ENCODE measurements around the gene TECR.
"Not testable (repeated sequence)": the region's sequence is repeated elsewhere in the genome, so short reads cannot be mapped to it uniquely, and the experiment has no call there.

The TECR gene

DNA sequence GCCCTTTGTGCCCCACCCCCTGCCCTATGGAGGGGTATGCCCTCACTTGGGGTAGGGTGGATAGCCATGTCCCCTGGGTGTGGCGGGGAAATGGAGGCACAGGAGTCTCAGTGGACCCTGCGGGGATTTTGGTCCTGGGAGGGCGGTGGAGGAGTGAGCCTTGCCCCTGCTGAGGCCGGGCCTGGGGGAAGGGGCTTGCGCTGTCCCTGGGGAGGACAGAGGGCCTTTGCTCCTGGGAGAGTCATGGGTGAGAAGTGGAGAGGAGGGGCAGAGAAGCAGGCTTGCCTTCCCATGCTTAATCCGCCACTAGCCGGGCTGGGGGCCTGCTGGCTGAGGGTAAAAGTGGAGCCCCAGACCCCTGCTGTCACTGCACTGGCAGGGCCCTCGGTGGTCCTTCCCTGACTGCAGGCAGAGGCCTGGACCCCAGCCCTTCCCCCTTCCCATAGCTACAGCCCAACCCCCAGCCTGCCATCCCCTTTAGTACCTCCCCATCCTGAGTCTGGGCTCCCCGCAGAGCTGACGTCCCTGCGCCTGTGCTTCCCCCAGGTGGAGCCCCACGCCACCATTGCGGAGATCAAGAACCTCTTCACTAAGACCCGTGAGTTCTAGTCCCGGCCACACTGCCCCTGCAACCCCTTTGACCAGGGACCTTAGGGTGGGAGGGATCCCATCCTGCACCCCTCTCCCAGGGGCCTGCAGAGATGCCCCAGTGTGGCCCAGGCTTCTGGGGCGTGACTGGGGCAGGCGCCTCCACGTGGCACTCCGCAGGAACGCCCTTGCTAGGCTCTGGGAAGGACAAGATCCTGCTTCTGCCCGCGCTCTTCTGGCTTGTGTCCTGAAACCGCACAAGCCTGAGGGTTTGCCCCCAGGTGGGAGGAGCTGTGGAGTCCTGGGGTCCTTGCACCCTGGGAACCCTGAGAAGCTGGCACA, 33.5 kb downstream of the TECR start:
- DNase-seq = no peak

DNA sequence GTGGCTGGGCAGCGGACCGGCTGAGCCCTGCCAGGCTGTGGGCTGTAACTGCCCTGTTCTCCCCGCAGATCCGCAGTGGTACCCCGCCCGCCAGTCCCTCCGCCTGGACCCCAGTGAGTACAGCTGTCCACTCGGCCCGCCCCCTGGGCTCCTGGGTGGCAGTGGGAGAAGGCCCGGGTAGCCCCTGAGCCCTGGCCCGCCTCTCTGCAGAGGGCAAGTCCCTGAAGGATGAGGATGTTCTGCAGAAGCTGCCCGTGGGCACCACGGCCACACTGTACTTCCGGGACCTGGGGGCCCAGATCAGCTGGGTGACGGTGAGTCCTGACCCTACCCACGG, 34.2 kb downstream of the TECR start:
- DNase-seq = no peak

DNA sequence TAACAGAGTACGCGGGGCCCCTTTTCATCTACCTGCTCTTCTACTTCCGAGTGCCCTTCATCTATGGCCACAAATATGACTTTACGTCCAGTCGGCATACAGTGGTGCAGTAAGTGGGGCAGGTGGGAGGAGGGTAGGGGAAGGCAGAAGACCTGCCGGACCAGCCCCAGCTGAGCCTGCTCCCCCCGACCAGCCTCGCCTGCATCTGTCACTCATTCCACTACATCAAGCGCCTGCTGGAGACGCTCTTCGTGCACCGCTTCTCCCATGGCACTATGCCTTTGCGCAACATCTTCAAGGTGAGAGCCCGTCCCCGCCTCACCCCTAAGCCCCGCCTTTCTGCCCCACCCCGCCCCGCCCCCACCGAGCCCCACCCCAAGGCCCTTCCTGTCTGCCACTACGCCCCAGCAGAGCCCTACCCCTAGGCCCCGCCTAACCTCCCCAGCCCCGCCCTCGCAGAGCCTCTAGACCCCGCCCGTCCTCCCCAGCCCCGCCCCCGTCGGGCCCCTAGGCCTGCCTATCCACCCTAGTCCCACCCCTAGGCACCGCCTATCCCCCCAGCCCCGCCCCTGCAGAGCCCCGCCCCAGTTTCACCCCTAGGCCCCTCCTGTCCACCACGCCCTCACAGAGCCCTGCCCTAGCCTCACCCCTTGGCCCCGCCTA, 34.7 kb downstream of the TECR start:
- DNase-seq = peak; percentile 31

DNA sequence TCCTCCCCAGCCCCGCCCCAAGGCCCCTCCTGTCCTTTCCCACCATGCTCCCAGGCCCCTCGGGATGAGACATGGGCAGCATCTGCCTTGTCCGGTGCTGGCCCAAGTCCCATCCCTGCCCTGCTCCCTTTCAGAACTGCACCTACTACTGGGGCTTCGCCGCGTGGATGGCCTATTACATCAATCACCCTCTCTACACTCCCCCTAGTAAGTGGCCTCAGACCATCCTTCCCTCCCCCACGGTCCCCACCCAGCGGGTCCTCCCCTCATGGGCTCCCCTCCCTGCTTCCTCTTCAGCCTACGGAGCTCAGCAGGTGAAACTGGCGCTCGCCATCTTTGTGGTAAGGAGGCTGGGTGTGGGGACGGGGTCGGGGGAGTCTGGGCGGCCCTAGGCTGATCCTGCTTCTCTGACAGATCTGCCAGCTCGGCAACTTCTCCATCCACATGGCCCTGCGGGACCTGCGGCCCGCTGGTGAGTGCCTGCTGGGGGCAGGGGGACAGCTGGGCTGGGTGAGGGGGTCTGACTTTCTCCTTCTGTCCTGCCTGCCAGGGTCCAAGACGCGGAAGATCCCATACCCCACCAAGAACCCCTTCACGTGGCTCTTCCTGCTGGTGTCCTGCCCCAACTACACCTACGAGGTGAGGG, 35.4 kb downstream of the TECR start:
- DNase-seq = not testable (repeated sequence)

DNA sequence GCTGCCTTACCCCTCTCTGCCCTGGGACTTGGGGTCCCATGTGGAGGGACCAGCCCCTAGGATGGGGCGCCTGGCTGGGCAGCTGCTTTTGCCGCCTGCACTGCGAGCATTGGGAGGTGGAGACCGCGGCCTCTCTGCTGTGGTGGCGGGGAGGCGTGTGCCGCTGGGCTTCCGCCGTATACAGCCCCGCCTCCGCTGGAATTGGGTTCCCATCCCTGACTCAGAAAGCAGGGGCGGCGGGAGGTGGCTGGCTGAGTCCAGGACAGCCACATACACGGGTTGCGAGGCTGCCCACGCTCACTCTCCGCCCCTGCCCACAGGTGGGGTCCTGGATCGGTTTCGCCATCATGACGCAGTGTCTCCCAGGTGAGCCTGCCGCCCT, 35.9 kb downstream of the TECR start:
- DNase-seq = no peak

DNA sequence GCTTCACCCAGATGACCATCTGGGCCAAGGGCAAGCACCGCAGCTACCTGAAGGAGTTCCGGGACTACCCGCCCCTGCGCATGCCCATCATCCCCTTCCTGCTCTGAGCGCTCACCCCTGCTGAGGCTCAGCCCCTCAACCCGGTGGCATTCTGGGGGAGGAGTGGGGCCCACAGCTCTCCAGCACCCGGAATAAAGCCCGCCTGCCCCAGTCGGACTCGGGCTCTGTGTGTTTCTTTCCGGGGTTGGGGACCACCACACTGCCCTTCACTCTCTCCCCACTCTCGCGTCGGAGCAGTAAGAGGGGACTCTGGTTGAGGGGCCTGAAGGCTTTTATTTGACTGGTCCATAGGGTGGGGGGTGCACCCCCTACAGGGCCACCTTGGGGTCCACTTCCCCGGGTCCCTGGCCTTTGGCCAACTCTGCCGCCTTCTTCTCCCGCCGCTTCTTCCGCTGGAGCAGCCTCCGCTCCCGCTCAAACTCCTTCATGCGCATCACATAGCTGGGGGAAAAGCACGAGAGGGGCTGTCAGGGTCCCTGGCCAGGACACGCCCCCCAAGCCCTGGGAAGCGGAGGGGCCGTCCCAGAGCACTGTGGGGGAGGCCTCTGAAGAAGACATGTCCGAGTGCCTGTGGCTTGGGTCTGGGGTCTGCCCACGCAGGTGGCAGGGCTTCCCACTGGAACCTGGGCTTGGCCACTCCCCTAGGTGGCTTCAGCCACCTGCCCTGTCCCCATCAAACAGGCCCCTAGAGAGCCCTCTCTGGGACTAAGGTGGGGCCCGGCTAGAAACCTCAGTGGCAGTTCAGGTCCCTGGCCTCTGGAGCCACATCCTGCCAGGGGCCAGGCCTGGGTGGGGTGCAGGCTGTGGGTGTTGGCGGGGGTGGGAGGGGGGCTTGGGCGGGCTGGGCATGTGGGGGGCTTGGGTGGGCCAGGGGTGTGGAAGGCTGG, 36.6 kb downstream of the TECR start:
- no peak for DNase-seq

DNA sequence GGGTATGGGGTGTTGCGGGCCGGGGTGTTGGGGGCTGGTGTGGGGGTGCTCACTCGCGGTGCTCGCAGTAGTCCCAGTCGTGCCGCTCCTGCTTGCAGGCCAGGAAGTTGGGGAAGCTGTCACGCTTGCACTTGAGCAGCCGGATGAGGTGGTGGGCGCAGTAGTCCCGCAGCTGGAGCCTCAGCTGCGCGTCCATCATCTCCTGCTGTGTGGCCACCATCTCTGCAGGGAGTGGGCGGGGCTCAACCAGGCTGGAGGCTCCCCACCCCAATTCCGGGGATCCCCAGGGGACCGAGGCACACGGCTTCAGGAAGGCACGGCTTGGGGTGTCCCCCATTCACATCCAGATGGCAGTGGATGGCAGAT, 37.3 kb downstream of the TECR start:
- DNase-seq = no peak

DNA sequence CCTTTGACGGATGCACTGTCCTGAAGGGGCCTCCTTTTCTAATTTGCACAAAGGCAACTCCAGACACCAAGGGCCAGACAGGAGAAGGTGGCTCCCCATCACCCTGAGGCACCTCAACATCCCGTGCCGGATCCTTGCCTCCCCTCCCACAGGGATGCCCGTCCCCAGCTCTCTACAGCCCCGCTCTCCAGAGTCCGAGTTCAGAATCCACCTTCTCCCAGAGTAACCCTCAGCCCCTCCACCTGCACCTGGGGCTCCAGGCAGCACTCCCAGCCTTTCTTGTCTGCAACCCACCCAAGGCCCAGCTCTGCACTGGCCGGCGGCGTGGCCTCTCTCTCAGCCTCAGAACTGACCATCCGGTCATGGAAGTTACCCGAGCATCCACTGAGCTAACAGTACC, 37.7 kb downstream of the TECR start:
- no peak for DNase-seq

DNA sequence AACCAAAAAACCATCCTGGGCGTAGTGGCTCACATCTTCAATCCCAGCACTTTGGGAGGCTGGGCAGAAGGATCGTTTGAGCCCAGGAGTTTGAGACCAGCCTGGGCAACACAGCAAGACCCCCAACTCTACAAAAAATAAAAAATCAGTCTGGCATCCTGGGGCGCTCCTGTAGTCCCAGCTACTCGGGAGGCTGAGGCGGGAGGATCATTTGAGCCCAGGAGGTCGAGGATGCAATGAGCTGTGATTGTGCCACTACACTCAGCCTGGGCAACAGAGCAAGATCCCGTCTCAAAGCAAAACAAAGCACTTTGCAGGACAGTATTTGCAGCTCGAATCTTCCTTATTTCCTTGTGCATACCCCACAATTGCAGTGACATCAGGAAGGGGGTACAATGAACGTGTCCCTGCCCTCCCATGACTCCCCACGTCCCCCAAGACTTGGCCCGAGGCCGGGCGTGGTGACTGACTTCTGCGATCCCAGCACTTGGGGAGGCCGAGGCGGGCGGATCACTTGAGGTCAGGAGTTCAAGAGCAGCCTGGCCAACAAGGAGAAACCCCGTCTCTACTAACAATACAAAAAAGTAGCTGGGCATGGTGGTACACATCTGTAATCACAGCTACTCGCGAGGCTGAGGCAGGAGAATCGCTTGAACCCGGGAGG, 41.6 kb downstream of the TECR start:
- no peak for DNase-seq

DNA sequence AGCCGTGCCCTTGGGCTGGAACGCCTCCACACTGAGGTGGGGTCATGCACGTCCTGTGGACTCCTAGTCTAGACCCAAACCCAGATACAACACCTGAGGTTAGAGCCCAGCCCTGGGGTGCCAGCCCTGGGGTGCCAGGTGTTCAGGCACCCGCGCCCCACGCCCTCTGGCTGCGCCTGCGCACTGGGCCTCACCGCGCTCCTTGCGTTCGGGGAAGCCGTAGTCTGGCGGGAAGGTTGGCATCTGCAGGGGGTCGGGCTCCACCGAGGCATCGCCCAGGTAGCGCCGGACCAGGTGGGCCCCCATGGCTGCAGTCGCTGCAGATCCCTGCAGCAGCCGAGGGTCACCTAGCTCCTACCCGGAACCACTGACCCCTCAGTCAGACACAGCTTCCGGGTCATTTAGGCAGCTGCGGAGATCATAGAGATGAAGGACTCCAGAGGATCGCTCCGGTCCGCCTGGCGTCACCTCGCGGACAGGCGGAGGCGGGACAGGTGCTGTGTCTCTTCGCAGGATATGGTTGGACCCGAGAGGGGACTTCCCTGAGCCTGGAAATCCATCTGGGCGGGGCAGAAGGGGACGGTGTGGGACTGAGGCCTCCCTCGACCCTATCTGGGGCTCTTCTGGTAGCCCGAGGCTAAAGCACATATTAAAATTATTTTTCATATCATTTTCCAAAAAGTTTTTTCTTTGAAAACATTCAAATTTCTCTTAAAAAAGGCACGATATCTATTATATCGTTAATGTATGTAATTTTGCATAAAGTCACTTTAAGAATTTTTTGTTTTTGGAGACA, 42.5 kb downstream of the TECR start, which contains the start of gene NDUFB7:
TSS of gene NDUFB7 (minus strand) at position 372 of the 796 bp plus-strand sequence. CDS start at position 306, 66 bp downstream.
- peak; percentile 90 for DNase-seq

DNA sequence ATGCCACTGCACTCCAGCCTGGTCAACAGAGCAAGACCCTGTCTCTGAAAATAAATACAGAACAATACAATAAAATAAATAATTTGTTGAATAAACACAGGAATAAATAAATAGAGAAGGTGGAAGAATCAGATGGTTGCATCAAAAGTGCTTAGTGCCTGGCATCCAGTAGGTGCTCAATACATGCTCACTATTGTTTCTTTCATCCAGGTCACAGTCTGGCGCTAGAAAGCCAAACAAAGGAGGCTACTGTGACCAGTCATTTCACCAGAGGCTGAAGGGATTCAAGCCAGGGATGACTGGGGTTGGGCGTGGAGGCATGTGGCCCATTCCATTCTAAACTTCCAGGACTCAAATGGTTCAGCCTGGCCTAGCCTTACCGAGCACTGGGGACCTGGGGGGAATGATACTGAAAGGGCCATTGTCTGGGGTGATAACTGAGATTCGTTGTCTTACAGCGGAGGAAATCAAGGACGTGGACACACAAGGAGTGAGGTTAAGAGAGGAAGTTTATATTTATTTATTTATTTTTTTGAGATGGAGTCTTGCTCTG, 46.1 kb downstream of the TECR start:
- DNase-seq = no peak

DNA sequence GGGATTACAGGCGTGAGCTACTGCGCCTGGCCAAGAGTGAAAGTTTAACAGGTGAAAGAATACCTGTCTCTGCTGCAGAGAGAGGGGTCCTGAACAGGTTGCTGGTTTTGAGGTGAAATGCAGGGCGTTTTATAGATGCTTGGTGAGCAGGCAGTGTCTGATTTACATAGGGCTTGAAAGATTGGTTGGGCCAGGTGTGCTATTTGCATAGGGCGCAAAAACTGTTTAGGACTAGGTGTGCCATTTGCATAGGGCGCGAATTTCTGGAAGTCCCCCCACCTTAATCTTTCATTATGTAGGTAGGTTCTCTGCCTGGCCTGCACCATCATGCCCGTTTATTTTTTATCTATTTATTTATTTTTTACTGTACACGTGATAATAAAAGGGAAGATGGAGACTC, 47.0 kb downstream of the TECR start:
- no peak for DNase-seq

DNA sequence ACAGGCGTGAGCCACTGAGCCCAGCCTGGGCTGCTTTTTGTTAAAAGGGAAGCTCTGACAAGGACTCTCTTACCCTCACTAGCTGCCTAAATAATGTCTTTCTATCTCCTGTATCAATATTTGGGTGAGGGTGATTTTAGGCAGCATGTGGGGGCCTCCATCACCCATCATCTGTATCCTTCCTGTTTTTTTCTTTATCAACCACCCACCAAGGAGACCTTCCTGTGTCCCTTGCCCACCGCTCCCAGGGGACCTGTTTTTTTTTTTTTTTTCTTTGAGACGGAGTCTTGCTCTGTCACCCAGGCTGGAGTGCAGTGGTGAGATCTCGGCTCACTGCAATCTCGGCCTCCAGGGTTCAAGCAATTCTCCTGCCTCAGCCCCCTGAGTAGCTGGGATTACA, 47.9 kb downstream of the TECR start:
- DNase-seq = no peak

DNA sequence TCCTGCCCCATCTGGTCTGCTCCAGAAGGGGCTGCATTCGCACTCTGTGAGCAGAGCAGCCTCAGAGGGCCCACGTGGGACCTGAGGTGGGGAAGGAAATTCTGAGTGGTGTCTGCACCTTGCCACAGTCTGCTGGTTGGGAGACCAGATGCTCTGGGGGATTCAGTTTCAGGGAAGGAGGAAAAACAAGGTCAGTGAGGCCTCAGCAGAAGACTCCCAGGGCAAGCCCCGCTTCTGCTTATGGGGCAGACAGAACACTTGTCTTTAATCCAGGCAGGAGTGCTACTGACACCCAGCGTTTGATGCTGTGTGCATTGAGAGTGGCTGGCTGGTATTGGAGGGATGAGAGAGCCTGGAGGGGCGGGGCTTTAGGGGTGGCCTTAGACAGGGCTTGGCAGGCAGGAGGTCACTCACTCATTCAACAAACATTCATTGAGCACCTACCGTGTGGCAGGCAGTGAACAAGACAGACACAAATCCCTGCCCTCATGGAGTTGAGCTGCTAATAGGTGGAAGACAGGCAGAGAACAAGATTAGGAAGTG, 48.6 kb downstream of the TECR start:
- no peak for DNase-seq

DNA sequence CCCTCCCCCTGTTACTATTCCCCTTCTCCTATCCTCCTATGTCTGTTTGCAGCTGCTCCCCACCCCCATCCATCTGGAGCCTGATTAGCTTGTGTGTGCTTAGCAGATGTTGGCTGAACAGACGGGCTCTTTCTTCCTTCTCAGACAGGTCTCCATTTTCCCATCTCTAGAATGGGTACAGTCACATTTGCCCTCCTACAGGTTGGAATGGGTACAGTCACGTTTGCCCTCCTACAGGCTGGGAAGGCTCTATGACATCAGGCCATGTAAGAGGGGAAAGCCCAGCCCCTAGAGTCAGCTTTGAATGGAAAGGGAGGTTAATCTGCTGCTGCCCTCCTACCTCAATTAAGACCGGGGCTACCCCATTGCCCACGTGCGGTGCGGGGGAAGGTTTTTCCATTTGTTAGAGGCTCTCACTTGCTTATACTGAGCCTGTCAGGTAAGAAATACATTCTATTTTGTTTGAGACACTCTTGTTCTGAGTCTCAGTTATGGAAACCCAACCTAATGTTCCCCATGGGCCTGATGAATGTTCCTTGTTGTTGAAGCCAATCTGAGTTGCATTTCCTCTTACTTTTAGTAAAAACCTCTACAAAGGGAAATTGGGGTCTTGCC, 51.3 kb downstream of the TECR start:
- DNase-seq = no peak

DNA sequence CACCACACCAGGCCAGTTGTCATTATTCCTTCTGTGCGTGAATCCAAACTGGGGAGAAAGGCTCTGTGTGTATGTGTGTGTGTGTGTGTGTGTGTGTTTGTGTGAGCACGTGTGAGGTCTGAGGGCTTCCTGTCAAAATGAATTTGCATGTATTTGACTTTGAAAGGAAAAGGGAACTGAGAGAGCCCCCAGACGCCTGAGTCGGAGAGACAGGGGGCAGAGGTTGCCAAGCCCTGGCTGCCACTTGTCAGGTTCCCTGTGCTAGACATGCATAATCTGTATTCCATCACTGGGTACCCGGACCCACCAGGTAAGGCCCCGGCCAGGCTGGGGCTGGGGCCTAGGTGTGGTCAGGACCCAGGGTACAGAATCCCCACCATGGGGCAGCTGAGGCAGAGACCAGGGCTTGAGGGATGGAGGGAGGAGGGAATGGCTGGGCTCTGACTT, 53.5 kb downstream of the TECR start, which contains the start of gene CLEC17A:
TSS of gene CLEC17A (plus strand) at position 191 of the 447 bp plus-strand sequence. CDS start at position 268, 77 bp downstream.
- DNase-seq = no peak

DNA sequence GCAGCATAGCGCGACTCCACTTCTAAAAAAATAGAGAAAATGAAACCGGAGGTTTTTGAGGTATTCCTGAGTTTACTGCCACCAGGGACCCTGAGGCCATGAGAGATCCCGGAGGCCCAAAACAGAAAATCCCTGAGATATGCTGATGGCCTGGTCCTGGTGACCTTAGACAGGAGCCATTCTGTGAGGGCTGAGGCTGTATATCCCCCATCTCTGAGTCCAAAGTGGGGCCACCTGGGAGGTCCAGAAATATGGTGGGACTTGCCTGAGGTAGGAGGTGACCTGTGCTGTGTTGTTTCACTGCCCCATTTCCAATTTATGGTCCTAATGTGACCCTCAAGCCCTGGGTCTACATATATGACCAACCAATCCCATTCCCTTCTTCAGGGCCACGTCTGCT, 55.0 kb downstream of the TECR start:
- DNase-seq = not testable (repeated sequence)

DNA sequence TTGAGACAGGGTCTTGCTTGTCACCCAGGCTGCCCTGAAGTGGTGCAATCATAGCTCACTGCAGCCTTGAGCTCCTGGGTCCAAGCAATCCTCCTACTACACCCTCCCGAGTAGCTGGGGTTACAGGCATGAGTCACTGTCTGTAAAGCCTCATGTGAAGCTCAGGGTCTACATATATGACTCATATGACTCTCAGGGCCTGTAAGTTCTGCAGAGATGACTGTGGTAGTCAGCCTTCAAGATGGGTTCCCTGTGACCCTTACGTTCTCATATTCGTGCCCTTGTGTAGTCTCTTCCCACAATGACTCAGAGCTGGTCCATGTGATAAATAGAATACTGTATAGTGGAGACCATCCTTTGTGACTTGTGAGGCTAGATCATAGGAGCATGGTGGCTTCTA, 55.8 kb downstream of the TECR start:
- DNase-seq = not testable (repeated sequence)

DNA sequence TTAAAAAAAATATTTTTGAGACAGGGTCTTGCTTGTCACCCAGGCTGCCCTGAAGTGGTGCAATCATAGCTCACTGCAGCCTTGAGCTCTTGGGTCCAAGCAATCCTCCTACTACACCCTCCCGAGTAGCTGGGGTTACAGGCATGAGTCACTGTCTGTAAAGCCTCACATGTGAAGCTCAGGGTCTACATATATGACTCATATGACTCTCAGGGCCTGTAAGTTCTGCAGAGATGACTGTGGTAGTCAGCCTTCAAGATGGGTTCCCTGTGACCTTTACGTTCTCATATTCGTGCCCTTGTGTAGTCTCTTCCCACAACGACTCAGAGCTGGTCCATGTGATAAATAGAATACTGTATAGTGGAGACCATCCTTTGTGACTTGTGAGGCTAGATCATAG, 60.0 kb downstream of the TECR start:
- DNase-seq = not testable (repeated sequence)

DNA sequence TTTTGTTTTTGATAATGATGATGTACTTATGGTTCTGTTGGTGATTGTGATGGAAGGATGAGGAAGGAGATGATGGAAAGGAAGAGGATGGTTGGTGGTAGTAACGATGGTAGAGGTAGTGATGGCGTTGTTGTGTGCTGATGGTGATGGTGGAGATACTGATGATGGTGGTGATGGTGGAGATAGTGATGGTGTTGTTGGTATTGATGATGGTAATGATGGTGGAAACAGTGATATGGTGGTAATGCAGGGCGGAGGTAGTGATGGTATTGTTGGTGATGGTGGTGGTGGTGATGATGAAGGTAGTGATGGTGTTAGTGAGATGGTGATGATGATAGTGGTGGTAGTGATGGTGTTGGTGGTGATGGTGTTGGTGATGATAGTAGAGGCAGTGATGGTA, 66.2 kb downstream of the TECR start:
- no peak for DNase-seq

Measured in central memory CD4-positive, alpha-beta T cell (primary cell).